GM19025 (cell line): ENCODE data around the gene MS4A6E.

ENCODE experiments used
- ATAC-seq: cut with Tn5 transposase; IDR thresholded peaks from one replicate; pipeline ENCODE4 v1.9.1; 2021; ENCODE audit warnings: mild to moderate bottlenecking, low read depth, moderate library complexity; ENCODE audit not compliant: unreplicated experiment

Gene MS4A6E

DNA sequence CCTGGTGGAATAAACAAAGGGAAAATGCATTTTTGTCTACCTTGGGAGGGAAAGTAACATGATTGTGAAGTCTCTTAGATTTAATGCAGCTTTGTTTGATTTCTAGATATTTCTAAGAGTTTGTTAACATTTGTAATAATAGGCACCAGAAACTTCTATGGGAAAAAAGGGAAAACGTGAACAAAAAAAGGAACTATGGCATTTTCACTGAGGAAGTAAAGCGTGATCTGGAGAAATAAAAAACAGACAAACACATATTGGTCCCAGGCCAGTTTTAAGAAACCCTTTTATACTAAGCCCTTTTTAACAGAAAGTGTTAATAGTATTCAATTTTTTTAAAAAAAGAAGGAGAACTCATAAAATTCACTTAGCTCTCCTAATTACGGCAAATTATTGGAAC is 44.3 kb downstream of the MS4A6E start:
- no peak for ATAC-seq

DNA sequence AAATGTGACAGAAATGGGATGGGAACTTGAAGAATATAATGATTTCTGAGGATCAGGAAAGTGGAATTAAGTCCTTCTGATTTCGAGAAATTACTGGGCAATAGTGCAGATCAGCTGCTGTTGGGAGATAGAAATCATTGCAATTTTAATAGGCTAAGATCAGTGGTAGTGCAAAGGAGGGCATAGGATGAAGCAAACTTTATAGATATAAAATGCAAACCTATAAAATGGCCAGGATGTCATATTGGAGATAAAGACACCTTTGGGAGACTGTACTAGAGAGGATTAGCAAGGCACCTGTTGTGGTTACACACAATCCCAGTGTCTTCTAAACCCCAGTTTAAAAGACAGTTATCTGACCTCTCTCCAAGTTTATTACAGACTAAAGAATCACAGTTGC is 44.8 kb downstream of the MS4A6E start:
- ATAC-seq: no peak

DNA sequence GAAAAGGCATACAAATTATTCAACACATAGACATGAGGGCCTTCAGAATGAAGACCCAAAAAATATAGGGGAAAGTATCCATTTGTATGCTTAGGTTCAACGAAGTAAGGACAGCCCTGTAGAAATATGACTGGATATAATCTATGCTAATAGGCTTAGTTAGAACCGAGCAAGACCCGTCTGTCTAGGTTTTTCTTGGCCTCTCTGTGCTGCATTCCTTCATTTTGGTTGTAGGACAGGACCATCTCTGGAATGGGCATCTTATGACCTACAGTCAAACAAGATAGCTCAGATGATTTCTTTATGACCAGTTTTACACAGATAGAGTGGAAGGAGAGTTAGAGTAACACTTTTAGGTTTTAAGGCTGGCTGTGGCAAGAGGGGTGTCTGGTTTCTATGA is 45.7 kb downstream of the MS4A6E start:
- no peak for ATAC-seq

DNA sequence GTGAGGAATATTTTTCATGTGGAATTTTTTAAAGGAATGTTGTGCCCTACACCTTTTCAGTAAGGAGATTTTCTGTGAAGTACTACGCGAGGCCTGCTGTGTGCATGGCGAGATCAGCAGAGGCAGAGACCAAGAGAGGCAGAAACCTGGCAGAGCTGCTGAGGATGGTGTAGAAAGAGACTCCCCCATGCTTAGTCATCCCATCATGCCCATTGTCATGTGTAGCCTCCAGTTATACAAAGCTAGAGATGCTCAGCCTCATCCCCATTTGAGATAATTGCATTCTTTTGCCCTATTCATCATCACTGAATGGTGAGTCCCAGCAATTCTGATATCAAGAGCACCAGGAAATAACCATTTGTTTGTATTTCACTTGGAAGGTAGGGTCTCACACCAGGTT is 48.3 kb downstream of the MS4A6E start:
- no peak for ATAC-seq

DNA sequence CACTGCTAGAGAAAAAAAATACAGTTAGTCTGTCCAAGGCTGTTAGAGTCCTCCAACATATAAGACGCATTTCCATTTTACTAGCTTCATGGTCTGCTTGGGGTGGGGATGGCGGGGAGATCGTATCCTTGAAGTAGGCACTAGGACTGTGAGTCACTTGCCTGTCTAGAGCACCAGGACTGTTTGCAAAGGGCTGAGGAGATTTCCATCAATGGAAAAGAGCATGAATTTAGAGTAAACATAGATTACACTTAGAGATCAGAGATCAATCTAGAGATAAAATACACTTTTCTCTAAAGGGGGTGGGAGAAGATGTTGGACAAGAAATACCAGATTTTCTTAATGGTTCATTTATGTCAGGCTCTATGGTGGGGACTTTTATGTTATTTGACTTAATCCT is 49.5 kb downstream of the MS4A6E start:
- no peak for ATAC-seq

DNA sequence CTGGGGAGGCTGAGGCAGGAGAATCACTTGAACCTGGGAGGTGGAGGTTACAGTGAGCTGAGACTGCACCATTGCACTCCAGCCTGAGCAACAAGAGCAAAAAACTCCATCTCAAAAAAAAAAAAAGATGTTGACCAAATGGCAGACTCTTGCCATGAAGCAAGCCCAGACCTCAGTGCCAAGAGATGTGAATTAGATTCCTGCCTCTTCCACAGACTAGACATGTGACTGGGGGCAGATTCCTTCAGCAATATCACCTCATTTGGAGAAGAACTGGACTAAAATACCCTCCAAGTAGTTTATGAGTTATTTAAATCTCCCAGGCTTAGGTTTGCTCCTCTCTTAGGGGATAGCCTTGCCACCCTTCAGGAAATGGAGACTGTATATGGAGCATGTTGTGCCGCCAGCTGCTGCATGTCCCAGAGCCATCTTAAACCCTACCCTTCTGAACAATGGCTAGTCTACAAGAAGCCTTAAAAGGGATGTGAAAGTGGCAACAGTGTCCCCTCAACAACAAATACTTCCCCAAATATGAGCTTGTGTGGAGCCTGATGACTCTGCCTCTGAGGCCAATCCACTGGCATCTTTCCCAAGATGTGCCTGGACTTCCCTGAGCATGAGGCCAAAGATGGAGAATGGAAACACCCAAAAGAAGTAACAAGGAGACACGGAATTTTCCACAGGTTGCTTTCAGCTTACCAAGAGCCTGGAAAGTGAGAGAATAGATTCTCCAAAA is 50.5 kb downstream of the MS4A6E start:
- ATAC-seq: no peak

DNA sequence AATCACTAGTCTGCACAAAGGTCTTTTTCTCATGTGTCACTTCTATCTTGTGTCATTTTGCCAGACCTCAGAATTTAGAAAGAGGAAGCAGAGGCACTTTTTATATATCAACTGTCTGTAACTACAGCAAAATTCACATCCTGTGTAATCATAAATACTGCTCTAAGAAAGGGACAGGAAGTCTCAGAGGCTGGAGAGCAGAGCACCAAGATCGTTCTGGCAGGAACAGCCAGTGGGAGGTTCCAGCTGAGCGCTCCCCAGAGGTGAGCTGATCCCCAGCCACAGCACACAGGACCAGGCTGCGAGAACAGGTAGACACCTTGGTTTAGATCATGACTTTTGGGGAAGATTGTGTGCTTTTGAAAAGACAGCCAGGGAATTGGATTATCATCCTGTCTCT is 51.3 kb downstream of the MS4A6E start, which contains the start of gene MS4A7:
MS4A7 (plus strand) TSS at position 179 of the 400 bp plus-strand sequence. CDS start 4,610 bp downstream, outside the sequence.
- ATAC-seq: peak; percentile 74

DNA sequence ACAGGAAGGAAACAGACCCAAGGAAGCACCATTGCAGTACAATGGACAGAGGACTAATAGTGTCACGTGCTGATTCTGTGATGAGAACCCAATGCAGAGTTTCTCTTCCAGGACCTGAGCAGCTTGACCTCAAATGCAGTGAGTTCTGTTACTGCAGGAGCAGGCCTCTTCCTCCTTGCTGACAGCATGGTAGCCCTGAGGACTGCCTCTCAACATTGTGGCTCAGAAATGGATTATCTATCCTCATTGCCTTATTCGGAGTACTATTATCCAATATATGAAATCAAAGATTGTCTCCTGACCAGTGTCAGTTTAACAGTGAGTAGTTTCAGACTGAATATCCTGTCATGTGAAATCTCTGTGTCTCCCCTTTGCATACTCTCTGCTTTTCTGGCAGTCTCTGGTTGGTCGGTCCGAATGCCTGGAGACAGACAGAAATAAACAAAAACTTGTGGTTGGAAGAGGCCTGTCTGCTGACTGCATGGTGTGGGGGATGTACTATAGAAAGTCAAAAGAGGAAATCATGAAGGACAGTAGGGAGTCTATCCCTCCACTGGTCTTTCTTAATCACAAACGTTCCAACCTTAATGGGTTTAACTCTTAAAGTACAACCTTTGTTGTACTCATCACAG is 62.3 kb downstream of the MS4A6E start:
- peak; percentile 83 for ATAC-seq

DNA sequence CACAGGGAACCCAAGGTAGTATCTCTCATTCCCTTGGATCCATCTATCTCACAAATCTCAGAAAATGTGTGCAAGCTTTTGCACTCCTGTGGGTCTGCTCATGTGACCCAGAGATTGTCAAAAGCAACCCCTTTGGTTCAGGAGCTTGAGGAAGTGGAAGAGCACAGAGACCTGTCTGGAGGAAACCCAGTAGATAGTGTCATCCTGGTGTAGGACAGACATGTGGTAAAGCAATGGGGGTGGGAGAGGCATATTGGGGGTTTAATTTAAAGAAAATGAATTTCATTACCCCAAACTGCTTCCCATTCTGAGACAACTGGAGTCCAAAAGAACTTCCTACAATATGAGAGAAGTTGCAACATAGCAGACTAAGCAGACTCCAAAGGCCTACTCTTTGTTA is 63.4 kb downstream of the MS4A6E start:
- ATAC-seq: no peak
